Measurements from ENCODE around the gene GET4. TPM values are rescaled to one million over a fixed set of nuclear protein-coding genes. Genes with fewer than 3 reads are reported as not detected.

Gene GET4
- total RNA-seq, 1 experiment from 2014 or later, result 90.9 TPM

- BruUV-seq (replicated peaks), result no TSS peak
- in situ Hi-C loops (cut with HindIII; ENCODE audit: low pct_unique_long_range_greater_than_20kb, low sequenced_read_pairs) (no loop called here), intact Hi-C loops (cut with micrococcal nuclease; ENCODE audit: unreplicated experiment) (no loop called here)
- ChIA-PET POLR2A (no interaction called here), CTCF (no interaction called here)
- H3K27me3 ChIP-seq (ENCODE audit: control insufficient read depth, insufficient read depth, low read length), result no peaks in the 10 kb centered on the region
- H3K4me3 ChIP-seq (ENCODE audit: low read depth in 2 of 2, low read length in 2 of 2), result no peak overlapping the region
- TF ChIP-seq POLR2AphosphoS5 (IDR thresholded peaks at IDR 0.05; ENCODE audit: low read depth, low read length) (no peak), SIN3A (IDR thresholded peaks at IDR 0.05; ENCODE audit: borderline replicate concordance, insufficient read depth, low read depth, low read length) (no peak), TCF7L2 (IDR thresholded peaks at IDR 0.05; ENCODE audit: low read depth, low read length) (no peak)
- TF ChIP-seq, protein P1, sequence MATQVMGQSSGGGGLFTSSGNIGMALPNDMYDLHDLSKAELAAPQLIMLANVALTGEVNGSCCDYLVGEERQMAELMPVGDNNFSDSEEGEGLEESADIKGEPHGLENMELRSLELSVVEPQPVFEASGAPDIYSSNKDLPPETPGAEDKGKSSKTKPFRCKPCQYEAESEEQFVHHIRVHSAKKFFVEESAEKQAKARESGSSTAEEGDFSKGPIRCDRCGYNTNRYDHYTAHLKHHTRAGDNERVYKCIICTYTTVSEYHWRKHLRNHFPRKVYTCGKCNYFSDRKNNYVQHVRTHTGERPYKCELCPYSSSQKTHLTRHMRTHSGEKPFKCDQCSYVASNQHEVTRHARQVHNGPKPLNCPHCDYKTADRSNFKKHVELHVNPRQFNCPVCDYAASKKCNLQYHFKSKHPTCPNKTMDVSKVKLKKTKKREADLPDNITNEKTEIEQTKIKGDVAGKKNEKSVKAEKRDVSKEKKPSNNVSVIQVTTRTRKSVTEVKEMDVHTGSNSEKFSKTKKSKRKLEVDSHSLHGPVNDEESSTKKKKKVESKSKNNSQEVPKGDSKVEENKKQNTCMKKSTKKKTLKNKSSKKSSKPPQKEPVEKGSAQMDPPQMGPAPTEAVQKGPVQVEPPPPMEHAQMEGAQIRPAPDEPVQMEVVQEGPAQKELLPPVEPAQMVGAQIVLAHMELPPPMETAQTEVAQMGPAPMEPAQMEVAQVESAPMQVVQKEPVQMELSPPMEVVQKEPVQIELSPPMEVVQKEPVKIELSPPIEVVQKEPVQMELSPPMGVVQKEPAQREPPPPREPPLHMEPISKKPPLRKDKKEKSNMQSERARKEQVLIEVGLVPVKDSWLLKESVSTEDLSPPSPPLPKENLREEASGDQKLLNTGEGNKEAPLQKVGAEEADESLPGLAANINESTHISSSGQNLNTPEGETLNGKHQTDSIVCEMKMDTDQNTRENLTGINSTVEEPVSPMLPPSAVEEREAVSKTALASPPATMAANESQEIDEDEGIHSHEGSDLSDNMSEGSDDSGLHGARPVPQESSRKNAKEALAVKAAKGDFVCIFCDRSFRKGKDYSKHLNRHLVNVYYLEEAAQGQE (IDR thresholded peaks at IDR 0.05; ENCODE audit: insufficient read depth in 1 of 2, low read depth in 2 of 2, low read length in 1 of 2), result no peak
- TF ChIP-seq, protein P2, sequence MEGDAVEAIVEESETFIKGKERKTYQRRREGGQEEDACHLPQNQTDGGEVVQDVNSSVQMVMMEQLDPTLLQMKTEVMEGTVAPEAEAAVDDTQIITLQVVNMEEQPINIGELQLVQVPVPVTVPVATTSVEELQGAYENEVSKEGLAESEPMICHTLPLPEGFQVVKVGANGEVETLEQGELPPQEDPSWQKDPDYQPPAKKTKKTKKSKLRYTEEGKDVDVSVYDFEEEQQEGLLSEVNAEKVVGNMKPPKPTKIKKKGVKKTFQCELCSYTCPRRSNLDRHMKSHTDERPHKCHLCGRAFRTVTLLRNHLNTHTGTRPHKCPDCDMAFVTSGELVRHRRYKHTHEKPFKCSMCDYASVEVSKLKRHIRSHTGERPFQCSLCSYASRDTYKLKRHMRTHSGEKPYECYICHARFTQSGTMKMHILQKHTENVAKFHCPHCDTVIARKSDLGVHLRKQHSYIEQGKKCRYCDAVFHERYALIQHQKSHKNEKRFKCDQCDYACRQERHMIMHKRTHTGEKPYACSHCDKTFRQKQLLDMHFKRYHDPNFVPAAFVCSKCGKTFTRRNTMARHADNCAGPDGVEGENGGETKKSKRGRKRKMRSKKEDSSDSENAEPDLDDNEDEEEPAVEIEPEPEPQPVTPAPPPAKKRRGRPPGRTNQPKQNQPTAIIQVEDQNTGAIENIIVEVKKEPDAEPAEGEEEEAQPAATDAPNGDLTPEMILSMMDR (IDR thresholded peaks at IDR 0.05), result no peak
- no peaks in the 10 kb centered on the region for H3K36me3 ChIP-seq (ENCODE audit: control insufficient read depth, insufficient read depth, low read length)
- no peak for DNase-seq (ENCODE audit: low read depth, low spot score)
- no peaks in the 10 kb centered on the region for H3K9me3 ChIP-seq (ENCODE audit: control insufficient read depth, insufficient read depth, low read depth, low read length)
- peak overlapping the region; percentile 37 for H3K27ac ChIP-seq (ENCODE audit: low read length)
- no peak for ATAC-seq
- H3K4me1 ChIP-seq (ENCODE audit: control insufficient read depth, insufficient read depth, low read length), result peaks cover 28% of the 10 kb centered on the region
These were observed 50.0 kb downstream of the GET4 start for GRCh38 chr7:926061-927030.

- H3K27ac ChIP-seq (ENCODE audit: low read length), result peak overlapping the region; percentile 37
- no peaks in the 10 kb centered on the region for H3K9me3 ChIP-seq (ENCODE audit: control insufficient read depth, insufficient read depth, low read depth, low read length)
- TF ChIP-seq TCF7L2 (IDR thresholded peaks at IDR 0.05; ENCODE audit: low read depth, low read length) (no peak), POLR2AphosphoS5 (IDR thresholded peaks at IDR 0.05; ENCODE audit: low read depth, low read length) (no peak), SIN3A (IDR thresholded peaks at IDR 0.05; ENCODE audit: borderline replicate concordance, insufficient read depth, low read depth, low read length) (no peak)
- TF ChIP-seq, protein P2 (IDR thresholded peaks at IDR 0.05), result no peak
- TF ChIP-seq, protein P1 (IDR thresholded peaks at IDR 0.05; ENCODE audit: insufficient read depth in 1 of 2, low read depth in 2 of 2, low read length in 1 of 2), result no peak
- intact Hi-C loops (cut with micrococcal nuclease; ENCODE audit: unreplicated experiment) (no loop called here), in situ Hi-C loops (cut with HindIII; ENCODE audit: low pct_unique_long_range_greater_than_20kb, low sequenced_read_pairs) (no loop called here)
- POLR2A ChIA-PET, result no interaction called here
- no peak overlapping the region for H3K4me3 ChIP-seq (ENCODE audit: low read depth in 2 of 2, low read length in 2 of 2)
- DNase-seq (ENCODE audit: low read depth, low spot score) (no peak), ATAC-seq (peak; percentile 55)
- peaks cover 28% of the 10 kb centered on the region for H3K4me1 ChIP-seq (ENCODE audit: control insufficient read depth, insufficient read depth, low read length)
- no TSS peak for BruUV-seq (replicated peaks)
- CTCF ChIA-PET, result no interaction called here
- no peaks in the 10 kb centered on the region for H3K36me3 ChIP-seq (ENCODE audit: control insufficient read depth, insufficient read depth, low read length)
- no peaks in the 10 kb centered on the region for H3K27me3 ChIP-seq (ENCODE audit: control insufficient read depth, insufficient read depth, low read length)
These were observed 50.8 kb downstream of the GET4 start for GRCh38 chr7:927031-927671.

Data from Panc1 (cell line).